Upper lobe of left lung (tissue), 4 donors: ENCODE data around the gene ARHGAP31.

Source experiments
- POLR2AphosphoS5 ChIP-seq, 2 donors: sonication (generic); formaldehyde crosslinking; IDR thresholded peaks; one replicate each; pipeline ENCODE4 v1.5.1; 2017; ENCODE audit warnings: antibody characterized with exemption in 2 of 2
- TF ChIP-seq, protein P1 (sequence below), 6 experiments: fragments of 450-650 bp in 4 of 6; fragments of 200-600 bp in 2 of 6; sonication (generic) in 2 of 6; IDR thresholded peaks; one replicate each; pipeline ENCODE4 v1.5.1; 2016 to 2019; ENCODE audit warnings: antibody characterized with exemption in 6 of 6

GRCh38 chr3:119359476-119360326 is 65.5 kb downstream of the ARHGAP31 start:
- no peak for TF ChIP-seq POLR2AphosphoS5 (IDR thresholded peaks at IDR 0.05)
- TF ChIP-seq, protein P1, sequence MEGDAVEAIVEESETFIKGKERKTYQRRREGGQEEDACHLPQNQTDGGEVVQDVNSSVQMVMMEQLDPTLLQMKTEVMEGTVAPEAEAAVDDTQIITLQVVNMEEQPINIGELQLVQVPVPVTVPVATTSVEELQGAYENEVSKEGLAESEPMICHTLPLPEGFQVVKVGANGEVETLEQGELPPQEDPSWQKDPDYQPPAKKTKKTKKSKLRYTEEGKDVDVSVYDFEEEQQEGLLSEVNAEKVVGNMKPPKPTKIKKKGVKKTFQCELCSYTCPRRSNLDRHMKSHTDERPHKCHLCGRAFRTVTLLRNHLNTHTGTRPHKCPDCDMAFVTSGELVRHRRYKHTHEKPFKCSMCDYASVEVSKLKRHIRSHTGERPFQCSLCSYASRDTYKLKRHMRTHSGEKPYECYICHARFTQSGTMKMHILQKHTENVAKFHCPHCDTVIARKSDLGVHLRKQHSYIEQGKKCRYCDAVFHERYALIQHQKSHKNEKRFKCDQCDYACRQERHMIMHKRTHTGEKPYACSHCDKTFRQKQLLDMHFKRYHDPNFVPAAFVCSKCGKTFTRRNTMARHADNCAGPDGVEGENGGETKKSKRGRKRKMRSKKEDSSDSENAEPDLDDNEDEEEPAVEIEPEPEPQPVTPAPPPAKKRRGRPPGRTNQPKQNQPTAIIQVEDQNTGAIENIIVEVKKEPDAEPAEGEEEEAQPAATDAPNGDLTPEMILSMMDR (IDR thresholded peaks at IDR 0.05), result no peak
